Breast epithelium (tissue), 3 donors: ENCODE results near the gene NME9.

Experiments
- CTCF ChIP-seq, 3 donors: fragments of 450-650 bp; IDR thresholded peaks; one replicate each; pipeline ENCODE4 v1.5.1; 2016 to 2017; ENCODE audit warnings: antibody characterized with exemption in 3 of 3, mild to moderate bottlenecking in 3 of 3, moderate library complexity in 3 of 3
- POLR2A ChIP-seq: fragments of 450-650 bp; IDR thresholded peaks from one replicate; pipeline ENCODE4 v1.6.1; 2016; ENCODE audit warnings: antibody characterized with exemption, mild to moderate bottlenecking, moderate library complexity
- POLR2AphosphoS5 ChIP-seq, 3 donors: sonication (generic); formaldehyde crosslinking; IDR thresholded peaks; one replicate each; pipeline ENCODE4 v1.6.1; 2017; ENCODE audit warnings: antibody characterized with exemption in 3 of 3

- TF ChIP-seq CTCF (IDR thresholded peaks at IDR 0.05) (no peak), POLR2AphosphoS5 (IDR thresholded peaks at IDR 0.05) (no peak), POLR2A (no peak)
Observed at GRCh38 chr3:138351151-138351550, 21.5 kb upstream of the NME9 start.
